Placental pericyte (primary cell): Measurements from ENCODE around the gene SST. TPM values are rescaled to one million over a fixed set of nuclear protein-coding genes. Genes with fewer than 3 reads are reported as not detected.

Source experiments
- total RNA-seq: library from RNA; depleted of rRNA; stranded (reverse); fragments of >200 nt; gene quantifications from 2 replicates; pipeline ENCODE4 v1.2.3, GENCODE V29; 2012

Gene SST
- not detected in 2 replicates for total RNA-seq

DNA sequence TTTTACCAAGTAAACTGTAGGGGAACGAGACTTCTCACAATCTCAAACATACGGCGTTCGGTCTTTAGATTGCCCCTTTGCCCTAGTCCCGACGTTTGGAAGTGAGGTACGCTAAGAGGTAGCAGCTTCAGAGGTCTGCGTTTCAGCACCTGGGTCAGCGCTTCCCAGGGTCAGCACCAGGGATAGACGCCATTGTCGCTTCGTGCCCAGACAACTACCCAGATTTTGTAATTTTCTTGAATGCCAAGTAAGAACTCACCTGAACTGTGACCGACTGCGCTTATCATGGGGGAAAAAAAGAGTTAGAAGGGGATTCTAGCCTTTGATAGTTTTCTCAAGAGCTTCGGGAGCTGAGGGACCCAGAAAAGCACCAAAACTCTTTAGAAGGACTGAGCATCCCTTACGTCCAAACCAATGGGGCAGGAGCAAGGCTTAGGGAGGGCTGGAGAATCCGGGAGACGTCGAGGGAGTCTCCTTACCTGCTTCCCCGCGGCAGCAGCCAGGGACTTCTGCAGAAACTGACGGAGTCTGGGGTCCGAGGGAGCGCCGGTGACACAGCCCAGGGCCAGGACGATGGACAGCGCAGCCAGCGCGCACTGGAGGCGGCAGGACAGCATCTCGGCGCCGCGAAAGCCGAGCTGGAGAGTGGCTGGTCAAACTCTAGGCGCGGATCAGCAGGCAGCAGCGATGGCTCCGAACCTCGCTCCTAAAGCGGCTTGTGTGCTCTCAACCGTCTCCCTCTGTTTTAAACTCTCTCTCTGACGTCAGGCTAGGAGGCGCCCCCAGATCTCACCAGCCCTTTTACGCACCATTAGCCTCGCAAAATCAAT is at the start of gene SST:
Gene SST, minus strand, starts transcription at position 720 of the 830 bp plus-strand sequence. Its CDS starts 103 bp downstream, at position 617.

DNA sequence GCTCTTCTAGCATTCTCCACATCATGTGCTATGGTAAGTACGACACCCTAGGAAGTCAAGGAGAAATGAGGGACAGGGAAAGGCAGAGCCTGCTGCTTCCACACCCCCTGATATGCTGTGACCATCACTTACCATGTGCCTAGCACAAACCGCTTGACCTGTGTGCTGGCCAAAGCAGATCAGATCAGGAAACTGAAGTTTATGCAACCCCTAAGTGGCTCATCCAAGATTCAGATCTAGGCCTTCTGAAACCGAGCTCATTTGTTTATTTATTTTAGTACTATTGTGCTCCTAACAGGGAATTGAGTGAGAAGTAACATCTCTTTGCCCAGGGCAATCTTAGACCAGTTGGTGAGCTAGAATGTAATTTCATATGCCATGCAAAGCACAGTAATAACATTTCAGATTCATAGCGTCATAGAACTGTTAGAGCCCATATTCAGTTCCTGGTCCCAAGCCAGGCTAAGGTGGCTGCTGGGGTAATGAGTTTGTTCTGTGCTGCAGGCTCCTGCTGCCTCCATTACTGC is 32.4 kb upstream of the SST start, which contains the start of gene RTP2:
Gene RTP2, minus strand, starts transcription at position 51 of the 527 bp plus-strand sequence. CDS start 429 bp downstream, outside the sequence.

Other genes starting within 250 kb of the SST start
- not detected in 2 replicates for gene RTP2, start 32.2 kb upstream of the SST start, total RNA-seq
- gene BCL6, start 75.1 kb upstream of the SST start, total RNA-seq: 17.5 and 26.9 TPM in 2 replicates